K562 (cell line): ENCODE measurements around the gene WNT2.

ENCODE experiments used
- CTCF ChIP-seq, 3 experiments: IDR thresholded peaks in 2 of 3; conservative IDR thresholded peaks in 1 of 3; 2 replicates each; pipeline ENCODE4 v1.5.1; 2011 to 2012; ENCODE audit warnings: low read length in 3 of 3, mild to moderate bottlenecking in 3 of 3, control low read depth in 2 of 3, improper control_type of control experiment in 1 of 3, inconsistent platforms in 1 of 3, low read depth in 1 of 3, mixed read lengths in 1 of 3, moderate library complexity in 1 of 3; ENCODE audit not compliant: insufficient read depth in 2 of 3
- E4F1 ChIP-seq: fragments of 250-450 bp; sonication (Bioruptor Pico); IDR thresholded peaks from 2 replicates; pipeline ENCODE4 v1.5.0; 2021; ENCODE audit warnings: mild to moderate bottlenecking, borderline replicate concordance
- MYNN ChIP-seq, 2 experiments: sonication (generic); formaldehyde crosslinking in 1 of 2; IDR thresholded peaks; 2 replicates each; pipeline versions ENCODE4 v1.5.0 to v1.6.1; 2016 to 2020; ENCODE audit warnings: antibody characterized with exemption in 1 of 2, missing genetic modification reagents in 1 of 2
- RBM34 ChIP-seq: fragments of 200-400 bp; formaldehyde crosslinking; IDR thresholded peaks from 2 replicates; pipeline ENCODE4 v1.6.1; 2018; ENCODE audit warnings: low read length, borderline replicate concordance; ENCODE audit not compliant: insufficient read depth
- RERE ChIP-seq: sonication (generic); formaldehyde crosslinking; IDR thresholded peaks from 2 replicates; pipeline ENCODE4 v1.8.0; 2023; ENCODE audit warnings: missing genetic modification reagents, mild to moderate bottlenecking, borderline replicate concordance
- ZBTB33 ChIP-seq: sonication (generic); formaldehyde crosslinking; IDR thresholded peaks from 2 replicates; pipeline ENCODE4 v1.8.1; 2023; ENCODE audit warnings: mild to moderate bottlenecking, missing genetic modification reagents
- ZEB2 ChIP-seq: fragments of 450-650 bp; IDR thresholded peaks from 2 replicates; pipeline ENCODE4 v1.6.1; 2016

- no peak for TF ChIP-seq MYNN (IDR thresholded peaks at IDR 0.05)
- no peak for TF ChIP-seq MYNN (CRISPR knock-in tag; IDR thresholded peaks at IDR 0.05)
- no peak for TF ChIP-seq RBM34
- no peak for TF ChIP-seq ZBTB33
- TF ChIP-seq RERE (CRISPR knock-in tag) = no peak
- no peak for TF ChIP-seq E4F1
- no peak for TF ChIP-seq ZEB2
- TF ChIP-seq CTCF (IDR thresholded peaks at IDR 0.05 in 2 of 3, conservative IDR thresholded peaks at IDR 0.05 in 1 of 3; ENCODE audit: insufficient read depth in 2 of 3, low read depth in 1 of 3, low read length in 3 of 3) = no peak
Observed at GRCh38 chr7:117247809-117248208, 75.0 kb downstream of the WNT2 start.
